ENCODE measurements around the gene CD200R1. TPM values are rescaled to one million over a fixed set of nuclear protein-coding genes. Genes with fewer than 3 reads are reported as not detected.

CD200R1 gene
- total and polyA plus RNA-seq, 2 experiments from 2014 or later: 0.18 to 0.28 TPM

DNA sequence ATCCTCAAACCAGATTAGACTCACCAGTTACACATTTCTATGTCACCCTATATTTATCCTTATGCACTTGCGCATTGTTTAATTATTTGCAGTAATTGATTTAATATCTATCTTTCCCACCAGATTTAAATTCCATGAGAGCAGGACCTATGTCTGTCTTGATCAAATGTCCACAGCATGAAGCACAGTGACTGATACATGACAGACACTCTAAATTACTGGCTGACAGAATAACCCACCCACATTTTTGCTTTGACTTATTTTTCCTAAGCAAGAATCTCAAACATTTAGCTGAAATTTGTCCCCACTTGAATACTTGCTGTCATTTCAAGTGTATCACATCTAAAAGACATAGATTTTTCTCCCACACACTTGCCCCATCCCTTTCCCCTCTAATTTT lies 7.5 kb downstream of the CD200R1 start:
- Histone ChIP-seq H3K4me2 (no peak overlapping the region), H3K9me2 (ENCODE audit: insufficient read depth) (no peaks in the 10 kb centered on the region), H3F3A (replicated peaks; ENCODE audit: low read depth) (no peaks in the 10 kb centered on the region), H2AFZ (no peak overlapping the region), H3K79me2 (replicated peaks; ENCODE audit: insufficient read depth) (no peaks in the 10 kb centered on the region), H3K27ac (ENCODE audit: low read depth) (no peak overlapping the region), H3K4me3 (no peak overlapping the region), H3K36me3 (ENCODE audit: insufficient read depth) (no peaks in the 10 kb centered on the region), H4K20me1 (replicated peaks; ENCODE audit: insufficient read depth) (no peaks in the 10 kb centered on the region), H3K27me3 (ENCODE audit: insufficient read depth) (no peaks in the 10 kb centered on the region), H3K4me1 (ENCODE audit: insufficient read depth) (no peaks in the 10 kb centered on the region)
- H3K4me1 Mint-ChIP-seq: no peaks in the 10 kb centered on the region
- H3K36me3 Mint-ChIP-seq (ENCODE audit: low read depth): peaks cover 17% of the 10 kb centered on the region
- peaks cover 21% of the 10 kb centered on the region for H3K9me3 Mint-ChIP-seq
- no peak overlapping the region for H3K27ac Mint-ChIP-seq
- no peak for DNase-seq (ENCODE audit: low spot score)
- H3K4me3 Mint-ChIP-seq: no peak overlapping the region
- peaks cover 2% of the 10 kb centered on the region for H3K27me3 Mint-ChIP-seq (ENCODE audit: insufficient read depth, low read depth, poor library complexity)
- ATAC-seq: no peak
- TF ChIP-seq, protein P1, sequence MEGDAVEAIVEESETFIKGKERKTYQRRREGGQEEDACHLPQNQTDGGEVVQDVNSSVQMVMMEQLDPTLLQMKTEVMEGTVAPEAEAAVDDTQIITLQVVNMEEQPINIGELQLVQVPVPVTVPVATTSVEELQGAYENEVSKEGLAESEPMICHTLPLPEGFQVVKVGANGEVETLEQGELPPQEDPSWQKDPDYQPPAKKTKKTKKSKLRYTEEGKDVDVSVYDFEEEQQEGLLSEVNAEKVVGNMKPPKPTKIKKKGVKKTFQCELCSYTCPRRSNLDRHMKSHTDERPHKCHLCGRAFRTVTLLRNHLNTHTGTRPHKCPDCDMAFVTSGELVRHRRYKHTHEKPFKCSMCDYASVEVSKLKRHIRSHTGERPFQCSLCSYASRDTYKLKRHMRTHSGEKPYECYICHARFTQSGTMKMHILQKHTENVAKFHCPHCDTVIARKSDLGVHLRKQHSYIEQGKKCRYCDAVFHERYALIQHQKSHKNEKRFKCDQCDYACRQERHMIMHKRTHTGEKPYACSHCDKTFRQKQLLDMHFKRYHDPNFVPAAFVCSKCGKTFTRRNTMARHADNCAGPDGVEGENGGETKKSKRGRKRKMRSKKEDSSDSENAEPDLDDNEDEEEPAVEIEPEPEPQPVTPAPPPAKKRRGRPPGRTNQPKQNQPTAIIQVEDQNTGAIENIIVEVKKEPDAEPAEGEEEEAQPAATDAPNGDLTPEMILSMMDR (conservative IDR thresholded peaks at IDR 0.05; ENCODE audit: low read depth in 2 of 2): no peak
- TF ChIP-seq, protein P2, sequence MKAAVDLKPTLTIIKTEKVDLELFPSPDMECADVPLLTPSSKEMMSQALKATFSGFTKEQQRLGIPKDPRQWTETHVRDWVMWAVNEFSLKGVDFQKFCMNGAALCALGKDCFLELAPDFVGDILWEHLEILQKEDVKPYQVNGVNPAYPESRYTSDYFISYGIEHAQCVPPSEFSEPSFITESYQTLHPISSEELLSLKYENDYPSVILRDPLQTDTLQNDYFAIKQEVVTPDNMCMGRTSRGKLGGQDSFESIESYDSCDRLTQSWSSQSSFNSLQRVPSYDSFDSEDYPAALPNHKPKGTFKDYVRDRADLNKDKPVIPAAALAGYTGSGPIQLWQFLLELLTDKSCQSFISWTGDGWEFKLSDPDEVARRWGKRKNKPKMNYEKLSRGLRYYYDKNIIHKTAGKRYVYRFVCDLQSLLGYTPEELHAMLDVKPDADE (IDR thresholded peaks at IDR 0.05): no peak
- TF ChIP-seq EZH2 (IDR thresholded peaks at IDR 0.05; ENCODE audit: low read depth, unreplicated experiment) (no peak), REST (IDR thresholded peaks at IDR 0.05; ENCODE audit: unreplicated experiment) (no peak)

DNA sequence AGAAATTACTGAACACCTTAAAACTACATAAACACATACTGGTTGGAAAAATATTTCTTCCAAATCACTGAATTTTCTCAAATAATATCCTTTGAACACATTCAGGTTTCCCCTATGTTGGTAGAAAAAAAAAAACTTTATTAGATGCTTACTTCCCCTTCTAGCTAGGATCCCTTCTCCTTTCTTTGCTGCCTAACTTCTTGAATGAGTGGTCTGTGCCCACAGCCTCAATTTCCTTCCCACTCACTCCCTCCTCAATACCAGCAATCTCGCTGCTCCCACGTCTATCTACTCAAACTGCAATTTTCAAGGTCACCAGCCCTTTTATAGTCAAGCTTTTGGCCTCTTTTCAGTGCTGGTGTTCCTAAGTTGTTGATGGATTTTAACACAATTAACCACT lies 8.3 kb downstream of the CD200R1 start:
- Histone ChIP-seq H3K79me2 (replicated peaks; ENCODE audit: insufficient read depth) (no peaks in the 10 kb centered on the region), H4K20me1 (replicated peaks; ENCODE audit: insufficient read depth) (no peaks in the 10 kb centered on the region), H3K27me3 (ENCODE audit: insufficient read depth) (no peaks in the 10 kb centered on the region), H3K4me3 (no peak overlapping the region), H3K4me1 (ENCODE audit: insufficient read depth) (no peaks in the 10 kb centered on the region), H3F3A (replicated peaks; ENCODE audit: low read depth) (no peaks in the 10 kb centered on the region), H2AFZ (no peak overlapping the region), H3K4me2 (no peak overlapping the region), H3K36me3 (ENCODE audit: insufficient read depth) (no peaks in the 10 kb centered on the region), H3K9me2 (ENCODE audit: insufficient read depth) (no peaks in the 10 kb centered on the region), H3K27ac (ENCODE audit: low read depth) (no peak overlapping the region)
- Mint-ChIP-seq H3K4me1 (no peaks in the 10 kb centered on the region), H3K9me3 (peaks cover 21% of the 10 kb centered on the region), H3K27me3 (ENCODE audit: insufficient read depth, low read depth, poor library complexity) (peaks cover 2% of the 10 kb centered on the region), H3K4me3 (no peak overlapping the region), H3K27ac (no peak overlapping the region), H3K36me3 (ENCODE audit: low read depth) (peaks cover 17% of the 10 kb centered on the region)
- TF ChIP-seq, protein P2 (IDR thresholded peaks at IDR 0.05): no peak
- no peak for ATAC-seq
- DNase-seq (ENCODE audit: low spot score): no peak

Measured in GM23338 (cell line).